Activated CD8-positive, alpha-beta T cell treated with anti-CD3 and anti-CD28 coated beads, Interleukin-2, amount 10 ng/mL, durations not matched to agents 7 days and 5 days (primary cell): Measurements from ENCODE around the gene PALB2. TPM values are rescaled to one million over a fixed set of nuclear protein-coding genes. Genes with fewer than 3 reads are reported as not detected.

ENCODE experiments used
- ATAC-seq: fragments of 150-1000 bp; cut with Tn5 transposase; one replicate; pipeline ENCODE4 v1.10.0; 2021; ENCODE audit warnings: moderate library complexity
- CTCF ChIA-PET: fragments of 350-600 bp; sonication (Branson Sonifier 250); formaldehyde crosslinking; loops from one replicate; lab custom pipeline; 2021; ENCODE audit warnings: antibody characterized with exemption; lab: Charles Lee
- POLR2A ChIA-PET: fragments of 350-600 bp; sonication (Branson Sonifier 250); formaldehyde crosslinking; loops from one replicate; lab custom pipeline; 2021; ENCODE audit warnings: antibody characterized with exemption; lab: Charles Lee
- DNase-seq: peaks from one replicate; pipeline ENCODE4 v3.0.0-alpha.2; 2020
- H3K27ac Mint-ChIP-seq: one replicate; pipeline ENCODE4 v1.8.0; 2021; ENCODE audit warnings: mild to moderate bottlenecking, mixed read lengths
- H3K27me3 Mint-ChIP-seq: one replicate; pipeline ENCODE4 v1.8.0; 2021; ENCODE audit warnings: low read depth, mixed read lengths
- H3K36me3 Mint-ChIP-seq: one replicate; pipeline ENCODE4 v1.8.0; 2021; ENCODE audit warnings: low read depth, mixed read lengths
- H3K4me1 Mint-ChIP-seq: one replicate; pipeline ENCODE4 v1.8.0; 2021; ENCODE audit warnings: low read depth, mixed read lengths
- H3K4me3 Mint-ChIP-seq: one replicate; pipeline ENCODE4 v1.8.0; 2021; ENCODE audit warnings: mild to moderate bottlenecking, mixed read lengths
- H3K9me3 Mint-ChIP-seq: one replicate; pipeline ENCODE4 v1.8.0; 2022; ENCODE audit warnings: mixed read lengths; ENCODE audit not compliant: insufficient read depth
- total RNA-seq, 2 experiments: library from RNA; stranded (reverse); gene quantifications; one replicate each; pipeline ENCODE4 v1.2.3, GENCODE V29; 2021

PALB2 gene
- 10 to 100 TPM; 22.7 to 26.1 TPM for total RNA-seq

- H3K4me1 Mint-ChIP-seq = peaks cover 36% of the 10 kb centered on the region
- H3K27ac Mint-ChIP-seq = peak within 1 kb of the TSS; percentile 98
- H3K27me3 Mint-ChIP-seq = no peaks in the 10 kb centered on the region
- DNase-seq (peak; percentile 92), ATAC-seq (peak; percentile 97)
- H3K36me3 Mint-ChIP-seq = peaks cover 37% of the 10 kb centered on the region
- ChIA-PET POLR2A (interaction anchor here (0.6 to 2.0 kb wide), 4 partner anchors 39 to 135 kb away, joined by 3 to 4 read pairs (median 3); no protein-coding TSS in a partner anchor), CTCF (interaction anchor here (1.2 to 3.0 kb wide), 3 partner anchors 39 to 44 kb away, joined by 3 to 10 read pairs (median 4); no protein-coding TSS in a partner anchor)
- peak within 1 kb of the TSS; percentile 99 for H3K4me3 Mint-ChIP-seq
- H3K9me3 Mint-ChIP-seq = no peaks in the 10 kb centered on the region
Measured at GRCh38 chr16:23640931-23641765, at the start of gene PALB2, which contains the start of gene DCTN5. Gene PALB2, minus strand, starts transcription at chr16:23641310. Its CDS starts 153 bp downstream, at chr16:23641157. Gene DCTN5, plus strand, starts transcription at chr16:23641466. Its CDS starts 77 bp downstream, at chr16:23641543.

GRCh38 chr16:23689442-23690187 lies 48.5 kb upstream of the PALB2 start:
- Mint-ChIP-seq H3K27ac (no peak overlapping the region), H3K9me3 (no peaks in the 10 kb centered on the region), H3K36me3 (peaks cover 65% of the 10 kb centered on the region), H3K27me3 (no peaks in the 10 kb centered on the region), H3K4me3 (no peak overlapping the region), H3K4me1 (peaks cover 11% of the 10 kb centered on the region)
- ATAC-seq (no peak), DNase-seq (no peak)
- POLR2A ChIA-PET = interaction anchor here (1.1 to 2.0 kb wide), 2 partner anchors 12 kb away, joined by 3 to 6 read pairs; no protein-coding TSS in a partner anchor
- CTCF ChIA-PET = no interaction called here

GRCh38 chr16:23687034-23687808 lies 46.1 kb upstream of the PALB2 start:
- Mint-ChIP-seq H3K36me3 (peaks cover 82% of the 10 kb centered on the region), H3K9me3 (no peaks in the 10 kb centered on the region), H3K4me3 (no peak overlapping the region), H3K27ac (no peak overlapping the region), H3K4me1 (peaks cover 15% of the 10 kb centered on the region), H3K27me3 (no peaks in the 10 kb centered on the region)
- POLR2A ChIA-PET = no interaction called here
- CTCF ChIA-PET = no interaction called here
- ATAC-seq = no peak
- DNase-seq = no peak

GRCh38 chr16:23683487-23683886 lies 42.4 kb upstream of the PALB2 start:
- Mint-ChIP-seq H3K27ac (peak overlapping the region; percentile 64), H3K9me3 (no peaks in the 10 kb centered on the region), H3K36me3 (peaks cover 82% of the 10 kb centered on the region), H3K27me3 (no peaks in the 10 kb centered on the region), H3K4me1 (peaks cover 39% of the 10 kb centered on the region), H3K4me3 (no peak overlapping the region)
- CTCF ChIA-PET = no interaction called here
- no peak for DNase-seq
- ATAC-seq = no peak
- POLR2A ChIA-PET = no interaction called here

- ChIA-PET CTCF (no interaction called here), POLR2A (no interaction called here)
- no peaks in the 10 kb centered on the region for H3K27me3 Mint-ChIP-seq
- DNase-seq (no peak), ATAC-seq (no peak)
- H3K4me3 Mint-ChIP-seq = no peak overlapping the region
- H3K9me3 Mint-ChIP-seq = no peaks in the 10 kb centered on the region
- H3K4me1 Mint-ChIP-seq = peaks cover 47% of the 10 kb centered on the region
- peaks cover 72% of the 10 kb centered on the region for H3K36me3 Mint-ChIP-seq
- peak overlapping the region; percentile 18 for H3K27ac Mint-ChIP-seq
Measured at GRCh38 chr16:23682181-23682580, 41.1 kb upstream of the PALB2 start.

- Mint-ChIP-seq H3K27ac (peak overlapping the region; percentile 84), H3K4me3 (peak overlapping the region; percentile 96), H3K36me3 (peaks cover 61% of the 10 kb centered on the region), H3K27me3 (no peaks in the 10 kb centered on the region), H3K9me3 (no peaks in the 10 kb centered on the region), H3K4me1 (peaks cover 42% of the 10 kb centered on the region)
- ATAC-seq (no peak), DNase-seq (no peak)
- CTCF ChIA-PET = interaction anchor here (1.1 to 1.6 kb wide), 2 partner anchors 14 to 40 kb away, joined by 3 to 4 read pairs; no protein-coding TSS in a partner anchor
- POLR2A ChIA-PET = interaction anchor here (0.7 to 2.6 kb wide), 5 partner anchors 9 to 123 kb away, joined by 3 to 11 read pairs (median 3); partner anchors contain the start of genes DCTN5, EARS2, PALB2 and UBFD1
Measured at GRCh38 chr16:23679986-23680336, 38.9 kb upstream of the PALB2 start.

- no peaks in the 10 kb centered on the region for H3K9me3 Mint-ChIP-seq
- ChIA-PET POLR2A (interaction anchor here (0.7 to 2.6 kb wide), 5 partner anchors 10 to 122 kb away, joined by 3 to 11 read pairs (median 3); partner anchors contain the start of genes EARS2 and UBFD1), CTCF (interaction anchor here (1.1 to 1.6 kb wide), 2 partner anchors 14 to 39 kb away, joined by 3 to 4 read pairs; no protein-coding TSS in a partner anchor)
- H3K4me3 Mint-ChIP-seq = peak overlapping the region; percentile 96
- peaks cover 61% of the 10 kb centered on the region for H3K36me3 Mint-ChIP-seq
- no peaks in the 10 kb centered on the region for H3K27me3 Mint-ChIP-seq
- peak; percentile 11 for ATAC-seq
- DNase-seq = peak; percentile 41
- H3K4me1 Mint-ChIP-seq = peaks cover 42% of the 10 kb centered on the region
- peak overlapping the region; percentile 84 for H3K27ac Mint-ChIP-seq
Measured at GRCh38 chr16:23679274-23679985, 38.3 kb upstream of the PALB2 start.

GRCh38 chr16:23678430-23679273 lies 37.5 kb upstream of the PALB2 start, which contains the start of gene PLK1:
Gene PLK1, plus strand, starts transcription at chr16:23678889. Its CDS starts 44 bp downstream, at chr16:23678933.
- Mint-ChIP-seq H3K27me3 (no peaks in the 10 kb centered on the region), H3K4me1 (peaks cover 38% of the 10 kb centered on the region), H3K9me3 (no peaks in the 10 kb centered on the region), H3K36me3 (peaks cover 57% of the 10 kb centered on the region), H3K27ac (peak within 1 kb of the TSS; percentile 85), H3K4me3 (peak within 1 kb of the TSS; percentile 96)
- peak; percentile 99 for ATAC-seq
- DNase-seq = peak; percentile 93
- ChIA-PET CTCF (interaction anchor here (1.1 to 1.6 kb wide), 3 partner anchors 13 to 826 kb away, joined by 3 to 4 read pairs (median 4); no protein-coding TSS in a partner anchor), POLR2A (interaction anchor here (0.6 to 2.6 kb wide), 7 partner anchors 9 to 1831 kb away, joined by 3 to 11 read pairs (median 4); no protein-coding TSS in a partner anchor)

GRCh38 chr16:23676924-23677480 lies 35.9 kb upstream of the PALB2 start:
- Mint-ChIP-seq H3K4me3 (no peak overlapping the region), H3K36me3 (peaks cover 46% of the 10 kb centered on the region), H3K9me3 (no peaks in the 10 kb centered on the region), H3K27me3 (no peaks in the 10 kb centered on the region), H3K27ac (peak overlapping the region; percentile 23), H3K4me1 (peaks cover 32% of the 10 kb centered on the region)
- ChIA-PET POLR2A (interaction anchor here (0.9 to 1.7 kb wide), 2 partner anchors 12 to 14 kb away, joined by 3 to 6 read pairs; no protein-coding TSS in a partner anchor), CTCF (interaction anchor here (1.1 kb wide), 1 partner anchor 11 kb away, joined by 3 read pairs; no protein-coding TSS in a partner anchor)
- ATAC-seq (no peak), DNase-seq (no peak)
